GM21447 (cell line): Measurements from ENCODE around the gene SLC25A48.

ENCODE experiments used
- ATAC-seq: cut with Tn5 transposase; IDR thresholded peaks from one replicate; pipeline ENCODE4 v1.9.1; 2021; ENCODE audit not compliant: unreplicated experiment

The SLC25A48 gene

DNA sequence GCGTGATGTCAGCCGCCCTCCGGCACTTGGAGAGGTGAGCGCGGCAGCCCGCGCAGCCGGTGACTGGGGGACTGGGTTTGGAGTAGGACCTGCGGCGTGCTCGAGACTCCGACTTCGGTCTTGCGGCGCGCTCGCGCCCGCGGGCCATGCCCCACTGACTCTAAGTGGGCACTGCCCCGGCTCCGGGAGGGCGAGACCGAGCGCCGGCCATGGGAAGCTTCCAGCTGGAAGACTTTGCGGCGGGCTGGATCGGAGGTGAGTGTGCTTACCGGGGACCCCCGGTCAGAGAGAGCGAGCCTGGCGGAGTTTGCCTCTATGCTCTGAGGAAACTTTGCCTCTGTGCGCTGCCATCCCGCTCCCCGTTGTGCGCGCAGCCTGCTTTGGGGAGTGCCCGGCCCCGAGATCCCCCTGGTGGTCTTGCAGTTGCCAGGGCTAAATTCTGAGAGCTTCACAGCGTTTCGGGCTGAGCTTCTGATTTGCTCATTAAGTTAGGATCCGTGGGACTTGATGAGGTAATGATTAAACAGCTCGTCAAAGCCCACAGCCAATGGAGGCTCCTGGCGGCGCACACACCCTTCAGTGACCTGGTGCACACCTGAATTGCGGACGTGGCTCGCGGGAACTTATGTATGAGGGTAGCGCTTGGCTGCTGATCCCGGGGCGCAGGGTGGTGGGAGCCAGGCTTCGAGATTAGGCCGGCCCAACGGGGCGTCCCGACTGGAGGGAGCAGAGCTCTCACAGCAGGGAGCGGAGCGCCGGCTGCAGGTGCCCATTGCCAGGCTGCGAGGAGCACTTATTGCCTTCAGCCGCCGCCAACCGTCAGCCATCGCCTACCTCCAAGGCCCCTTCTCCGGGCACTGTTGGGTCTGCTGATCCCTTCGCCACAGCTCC is at the start of gene SLC25A48:
Gene SLC25A48 (plus strand): TSS at position 25 of the 891 bp plus-strand sequence. CDS start 185 bp downstream, at position 210.
- ATAC-seq, result no peak

DNA sequence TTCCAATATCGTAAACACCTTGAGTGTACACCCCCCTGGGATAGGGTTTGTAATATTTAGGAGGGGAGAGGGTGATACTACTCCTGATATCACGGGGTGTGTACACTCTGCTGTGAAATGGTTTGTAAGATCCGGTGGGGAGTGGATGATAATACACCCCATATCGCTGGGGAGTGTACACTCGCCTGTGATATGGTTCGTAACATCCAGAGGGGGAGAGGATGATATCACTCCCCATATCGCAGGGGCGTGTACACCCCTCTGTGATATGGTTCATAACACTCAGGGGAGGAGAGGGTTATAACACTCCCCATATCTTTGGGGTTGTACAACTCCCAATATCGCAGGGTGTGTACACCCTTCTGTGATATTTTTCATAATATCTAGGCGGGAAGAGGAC is 33.8 kb upstream of the SLC25A48 start:
- ATAC-seq, result no peak

GRCh38 chr5:135810188-135810943 is 24.1 kb upstream of the SLC25A48 start:
- ATAC-seq, result no peak

DNA sequence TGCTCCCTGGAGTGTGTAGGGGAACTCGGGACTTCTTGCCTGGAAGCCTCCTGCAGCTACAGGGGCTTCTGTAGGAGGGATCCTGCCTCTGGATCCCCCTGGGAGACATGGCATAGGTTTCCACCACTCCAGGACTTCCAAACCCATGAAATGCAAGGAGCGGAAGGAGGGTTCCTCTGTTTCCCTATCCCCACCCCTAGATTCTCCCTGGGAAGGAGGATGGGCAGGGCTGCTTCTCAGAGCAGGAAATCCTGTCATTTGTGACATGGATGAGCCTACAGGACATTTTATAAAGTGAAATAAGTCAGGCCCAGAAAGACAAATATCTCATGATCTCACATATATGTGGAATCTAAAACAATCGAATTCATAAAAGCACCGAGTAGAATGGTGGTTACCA is 23.5 kb upstream of the SLC25A48 start:
- ATAC-seq, result no peak

DNA sequence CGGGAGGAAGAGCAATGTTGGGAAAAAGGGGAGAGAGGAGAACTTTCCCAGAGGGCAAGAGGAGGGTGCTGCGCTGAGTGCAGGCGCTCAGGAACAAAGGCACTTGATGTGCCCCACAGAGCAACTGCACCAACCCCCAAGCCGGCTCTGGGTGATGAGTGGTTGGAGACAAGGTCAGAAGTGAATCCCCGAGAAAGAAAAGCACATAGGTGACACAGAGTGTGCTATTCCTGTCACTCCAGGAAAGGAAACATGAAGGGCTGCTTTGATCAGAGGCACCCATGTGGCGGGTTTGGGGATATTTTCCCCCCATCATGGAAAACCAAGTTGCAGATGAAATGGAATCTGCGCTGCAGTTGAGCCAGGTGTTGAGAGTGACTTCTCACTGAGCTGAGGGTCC is 20.7 kb upstream of the SLC25A48 start:
- no peak for ATAC-seq

DNA sequence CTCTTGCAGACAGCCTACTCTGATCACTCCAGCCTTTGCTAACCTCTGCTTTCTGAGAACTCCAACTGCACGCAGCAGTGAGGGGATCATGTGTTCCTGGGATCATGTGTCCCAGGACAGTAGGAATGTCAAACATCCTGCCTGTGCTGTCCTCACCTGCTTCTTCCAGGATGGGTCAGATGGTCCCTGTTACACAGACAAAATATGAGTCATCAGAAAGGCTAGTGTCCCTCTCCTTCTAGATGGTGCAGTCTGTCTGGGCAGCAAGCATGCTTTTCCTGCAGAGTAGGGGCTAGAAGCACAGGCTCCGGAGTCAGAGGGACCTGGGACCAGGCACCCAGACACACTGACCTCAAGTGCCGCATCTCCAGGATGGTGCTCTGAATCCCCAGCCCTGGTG is 20.1 kb upstream of the SLC25A48 start:
- no peak for ATAC-seq

GRCh38 chr5:135814812-135815211 is 19.7 kb upstream of the SLC25A48 start:
- ATAC-seq, result no peak

GRCh38 chr5:135821061-135821801 is 13.2 kb upstream of the SLC25A48 start:
- no peak for ATAC-seq

DNA sequence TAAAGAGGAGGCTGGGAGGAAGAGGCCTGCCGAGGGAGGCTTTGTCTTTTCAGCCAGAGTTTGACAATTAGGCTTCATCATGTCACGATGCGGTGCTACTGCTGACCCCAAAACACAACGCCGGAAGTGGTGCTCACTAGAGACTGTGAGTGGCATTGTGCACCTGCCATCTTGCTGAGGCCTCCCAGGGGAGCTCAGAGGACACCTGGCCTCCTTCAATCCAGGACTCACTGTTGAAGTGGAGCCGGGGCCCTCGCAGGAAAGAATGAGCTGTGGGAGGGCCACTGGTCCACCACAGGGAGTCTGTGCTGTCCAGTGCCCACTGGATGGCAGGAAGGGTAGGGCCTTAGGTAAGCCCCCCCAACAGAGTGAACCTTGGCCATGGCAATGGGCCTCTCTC is 12.7 kb upstream of the SLC25A48 start:
- no peak for ATAC-seq

- no peak for ATAC-seq
Measured at GRCh38 chr5:135822286-135822685, 12.2 kb upstream of the SLC25A48 start.

GRCh38 chr5:135822959-135823358 is 11.5 kb upstream of the SLC25A48 start:
- ATAC-seq, result no peak

DNA sequence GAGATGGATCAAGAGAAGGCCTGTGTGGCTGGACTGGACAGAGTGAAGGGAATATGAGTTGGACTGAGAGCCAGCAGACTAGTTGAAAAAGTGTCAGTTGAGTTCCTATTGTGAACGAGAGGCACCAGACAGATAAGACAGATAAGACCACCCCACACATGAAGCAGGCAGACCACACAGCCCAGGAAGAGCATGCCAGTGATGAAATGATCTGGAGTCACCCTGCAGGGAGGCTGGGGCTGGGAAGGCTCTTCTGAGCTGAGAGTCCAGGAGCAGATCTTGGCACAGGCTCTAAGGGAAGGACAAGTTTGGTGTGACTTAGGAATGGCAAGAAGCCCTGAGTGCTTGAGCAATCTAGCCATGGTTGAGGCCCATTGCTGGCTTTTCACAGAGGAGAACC is 10.6 kb upstream of the SLC25A48 start:
- ATAC-seq, result no peak

DNA sequence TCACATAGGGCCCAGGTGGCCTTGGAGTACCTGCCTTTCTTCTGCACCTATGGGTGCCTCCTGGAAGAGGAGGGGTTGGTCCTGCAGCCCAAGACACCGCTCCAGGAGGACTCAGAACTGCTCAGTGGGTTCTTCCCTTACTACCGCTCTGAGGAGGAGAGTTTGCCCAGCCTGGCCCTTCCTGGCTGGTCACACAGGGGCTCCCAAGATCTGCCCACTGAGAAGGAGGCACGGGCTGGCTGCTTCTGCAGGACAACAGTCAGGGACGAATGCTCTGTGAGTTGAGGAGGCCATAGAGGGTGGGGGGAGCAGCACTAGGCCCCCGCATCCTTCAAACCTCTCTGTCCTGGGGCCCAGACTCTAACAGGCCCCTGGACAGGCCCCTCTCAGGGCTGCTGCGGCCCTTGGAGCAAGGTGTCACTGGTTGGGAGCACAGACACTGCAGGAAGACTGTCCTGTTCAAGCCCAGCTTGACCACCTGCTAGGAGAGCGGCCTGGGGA is 9.9 kb upstream of the SLC25A48 start:
- ATAC-seq, result no peak

DNA sequence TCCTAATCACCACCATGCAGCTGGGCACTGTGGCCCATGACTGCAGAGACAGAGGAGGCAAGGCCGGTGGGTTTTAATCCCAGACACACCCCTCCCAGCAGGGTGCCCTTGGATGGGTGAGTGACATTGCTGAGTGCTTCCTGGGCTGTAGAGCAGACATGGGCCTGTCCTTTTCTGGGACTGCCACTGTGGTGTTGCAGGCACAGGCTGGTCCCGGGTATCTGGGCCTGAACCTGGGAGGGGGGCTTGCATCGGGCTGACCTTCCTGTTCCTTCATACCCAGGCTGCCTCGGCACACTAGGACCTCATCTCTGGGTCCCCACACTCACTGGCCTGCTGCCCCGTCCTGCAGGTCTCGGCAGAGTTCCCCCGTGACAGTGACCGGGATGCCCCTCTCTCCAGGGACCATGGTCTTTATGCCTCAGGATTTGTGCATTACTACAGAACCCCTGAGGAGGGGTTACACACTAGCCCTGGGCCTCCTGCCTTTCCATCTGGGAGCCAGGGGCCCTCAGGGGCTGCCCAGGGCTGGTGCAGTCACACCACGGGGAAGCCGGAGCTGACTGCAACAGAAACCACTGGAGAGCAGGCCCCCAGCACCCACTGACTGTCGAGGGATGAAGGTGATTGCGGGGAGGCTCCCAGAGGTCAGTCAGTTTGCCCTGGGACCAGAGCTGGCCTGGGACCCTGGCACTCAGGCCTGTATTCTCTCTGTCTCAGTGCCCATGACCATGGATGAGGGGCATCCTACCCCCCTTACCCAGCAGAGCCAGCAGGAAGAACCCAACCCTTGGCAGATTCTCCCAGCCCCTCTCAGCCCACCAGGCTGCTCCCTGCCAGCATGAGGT is 8.9 kb upstream of the SLC25A48 start:
- ATAC-seq, result no peak

GRCh38 chr5:135826221-135826525 is 8.3 kb upstream of the SLC25A48 start:
- no peak for ATAC-seq

DNA sequence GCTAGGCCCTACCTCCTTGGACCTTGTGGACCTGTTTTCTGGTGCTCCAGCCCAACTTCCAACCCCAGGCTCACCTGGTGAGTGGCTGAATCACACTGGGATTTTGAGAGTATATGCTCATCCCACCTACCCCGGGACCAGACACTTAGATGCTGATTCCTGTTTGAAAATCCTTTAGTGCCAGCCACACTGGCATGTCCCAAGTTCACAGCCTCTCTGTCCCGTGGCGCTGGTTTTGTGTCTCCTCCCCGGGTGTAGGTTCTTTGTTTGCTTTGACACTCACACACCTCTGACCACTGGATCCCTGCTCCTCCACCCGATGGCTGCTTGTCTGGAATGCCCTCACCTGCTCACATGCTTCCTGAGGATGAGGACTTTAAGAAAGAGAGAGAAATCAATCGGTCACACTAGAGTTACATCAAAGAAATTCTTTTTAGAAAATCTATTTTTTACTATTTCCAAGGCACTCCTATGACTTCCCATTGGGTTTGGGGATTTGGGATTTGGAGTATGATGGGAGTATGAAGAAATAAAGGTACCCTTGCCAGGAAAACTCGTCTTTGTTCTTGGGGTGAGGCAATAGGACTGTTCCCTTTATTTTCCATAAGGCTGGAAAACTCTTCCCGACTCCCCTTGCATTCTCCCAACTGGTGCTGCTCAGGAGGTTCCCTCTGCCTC is 7.3 kb upstream of the SLC25A48 start:
- ATAC-seq, result no peak

- no peak for ATAC-seq
Measured at GRCh38 chr5:135827965-135828781, 6.3 kb upstream of the SLC25A48 start.

- ATAC-seq, result no peak
Measured at GRCh38 chr5:135828782-135829127, 5.7 kb upstream of the SLC25A48 start.

DNA sequence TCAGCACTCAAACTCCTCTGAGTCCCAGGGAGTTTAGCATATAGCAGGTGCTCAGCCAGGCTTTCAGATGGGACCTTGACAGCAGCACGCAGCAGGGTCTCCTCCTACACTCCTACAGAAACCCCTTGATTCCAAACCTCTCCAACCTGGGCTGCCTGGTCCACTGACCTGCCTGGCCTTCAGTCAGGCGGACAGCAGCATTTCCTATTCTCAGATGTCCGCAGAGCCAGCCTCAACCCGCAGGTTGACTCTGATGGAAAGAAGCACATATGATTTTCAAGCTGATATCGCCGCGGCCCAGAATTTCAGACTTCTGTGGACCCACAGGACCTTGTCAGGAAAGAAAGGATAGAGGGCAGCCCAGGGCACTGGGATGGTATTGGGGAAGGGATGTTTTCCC is 5.3 kb upstream of the SLC25A48 start:
- ATAC-seq, result no peak
